HG02973 (cell line): ENCODE results near the gene RNASE8.
"Not testable (repeated sequence)": the region's sequence is repeated elsewhere in the genome, so short reads cannot be mapped to it uniquely, and the experiment has no call there.

Experiments used
- ATAC-seq: cut with Tn5 transposase; IDR thresholded peaks from one replicate; pipeline ENCODE4 v1.9.1; 2021; ENCODE audit warnings: moderate library complexity; ENCODE audit not compliant: unreplicated experiment

The RNASE8 gene

GRCh38 chr14:21029917-21030316, 27.7 kb upstream of the RNASE8 start, which contains the start of gene TPPP2:
Gene TPPP2 (plus strand): TSS chr14:21030217. CDS start chr14:21030582, 365 bp downstream.
- no peak for ATAC-seq

GRCh38 chr14:21030531-21030930, 27.1 kb upstream of the RNASE8 start:
- no peak for ATAC-seq

DNA sequence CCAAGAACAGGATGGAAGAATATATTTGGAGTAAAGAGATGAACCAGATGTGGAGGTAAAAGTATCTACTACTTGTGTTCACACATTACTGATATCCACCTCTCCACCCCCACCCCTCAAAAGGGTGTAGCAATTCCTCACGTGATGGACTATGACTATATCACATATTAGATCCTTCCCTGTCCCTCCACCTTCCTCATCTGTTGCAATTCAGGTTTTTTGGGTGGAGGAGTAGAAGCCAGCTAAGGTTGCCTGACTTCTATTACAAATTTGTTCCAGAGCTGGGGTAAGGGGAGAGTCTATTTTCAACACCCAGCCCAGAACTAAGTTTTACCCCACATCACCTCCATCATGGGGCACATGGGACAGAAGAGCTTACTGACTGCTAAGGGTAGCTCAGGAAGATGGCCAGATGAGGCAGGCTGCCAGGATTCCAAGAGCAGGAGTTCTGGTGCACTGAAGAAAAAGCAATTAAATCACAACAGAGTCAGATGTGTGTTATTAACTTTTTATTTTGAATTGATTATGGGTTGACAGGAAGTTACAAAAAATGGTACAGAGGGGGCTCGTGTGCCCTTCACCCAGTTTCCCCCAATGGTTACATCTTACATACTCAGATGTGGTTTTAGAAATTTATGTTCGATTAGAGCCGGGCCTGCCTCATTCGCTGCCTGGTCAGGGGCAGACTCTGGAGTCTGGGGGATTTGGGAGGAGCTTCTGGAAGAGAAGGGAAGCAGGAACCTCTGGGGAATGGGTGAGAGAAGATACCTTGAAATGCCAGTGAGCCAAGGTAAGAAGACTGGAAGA, 25.1 kb upstream of the RNASE8 start:
- ATAC-seq: no peak

- ATAC-seq: no peak
Measured at GRCh38 chr14:21033133-21033698, 24.4 kb upstream of the RNASE8 start.

DNA sequence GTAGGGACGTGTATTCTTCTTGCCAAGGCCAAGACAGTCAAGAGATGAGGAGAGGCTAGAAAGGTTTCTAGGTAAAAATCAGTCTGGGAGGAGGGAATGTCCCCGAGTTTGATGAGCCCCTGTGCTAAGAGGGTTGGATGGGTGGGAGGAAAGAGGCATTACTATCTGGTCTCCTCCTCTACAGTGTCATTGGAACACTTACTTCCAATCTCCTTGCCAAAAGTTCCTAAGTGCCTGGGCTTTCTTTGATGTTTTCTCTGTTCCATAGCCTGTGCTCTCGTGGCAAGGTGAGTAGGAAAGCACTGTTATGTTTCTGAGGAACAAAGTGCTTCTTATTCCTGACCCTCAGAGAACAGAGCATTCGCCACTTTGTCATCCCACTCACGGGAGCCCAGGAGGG, 22.9 kb upstream of the RNASE8 start, which contains the start of gene RNASE13:
Gene RNASE13 (minus strand): TSS at position 101 of the 400 bp plus-strand sequence. CDS start 519 bp downstream, outside the sequence.
- no peak for ATAC-seq

- ATAC-seq: no peak
Measured at GRCh38 chr14:21036751-21037150, 20.9 kb upstream of the RNASE8 start.

DNA sequence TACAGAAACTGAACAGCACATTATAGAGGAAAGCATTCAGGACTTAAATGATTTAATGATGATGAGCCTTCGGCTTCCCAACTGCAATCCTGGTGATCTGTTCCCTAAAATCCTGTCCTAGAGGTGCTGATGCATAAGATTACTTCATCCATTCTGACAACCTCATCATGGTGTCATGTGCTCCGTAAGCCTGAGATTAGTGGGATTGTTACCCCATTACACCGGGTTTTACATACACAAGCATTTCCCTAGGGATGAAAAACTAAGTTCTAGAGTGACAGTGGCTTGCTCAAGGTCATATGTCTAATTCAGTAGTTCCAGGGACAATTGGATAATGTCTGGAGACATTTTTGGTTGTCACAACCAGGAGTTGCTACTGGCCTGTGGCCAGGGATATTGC, 20.5 kb upstream of the RNASE8 start:
- no peak for ATAC-seq

DNA sequence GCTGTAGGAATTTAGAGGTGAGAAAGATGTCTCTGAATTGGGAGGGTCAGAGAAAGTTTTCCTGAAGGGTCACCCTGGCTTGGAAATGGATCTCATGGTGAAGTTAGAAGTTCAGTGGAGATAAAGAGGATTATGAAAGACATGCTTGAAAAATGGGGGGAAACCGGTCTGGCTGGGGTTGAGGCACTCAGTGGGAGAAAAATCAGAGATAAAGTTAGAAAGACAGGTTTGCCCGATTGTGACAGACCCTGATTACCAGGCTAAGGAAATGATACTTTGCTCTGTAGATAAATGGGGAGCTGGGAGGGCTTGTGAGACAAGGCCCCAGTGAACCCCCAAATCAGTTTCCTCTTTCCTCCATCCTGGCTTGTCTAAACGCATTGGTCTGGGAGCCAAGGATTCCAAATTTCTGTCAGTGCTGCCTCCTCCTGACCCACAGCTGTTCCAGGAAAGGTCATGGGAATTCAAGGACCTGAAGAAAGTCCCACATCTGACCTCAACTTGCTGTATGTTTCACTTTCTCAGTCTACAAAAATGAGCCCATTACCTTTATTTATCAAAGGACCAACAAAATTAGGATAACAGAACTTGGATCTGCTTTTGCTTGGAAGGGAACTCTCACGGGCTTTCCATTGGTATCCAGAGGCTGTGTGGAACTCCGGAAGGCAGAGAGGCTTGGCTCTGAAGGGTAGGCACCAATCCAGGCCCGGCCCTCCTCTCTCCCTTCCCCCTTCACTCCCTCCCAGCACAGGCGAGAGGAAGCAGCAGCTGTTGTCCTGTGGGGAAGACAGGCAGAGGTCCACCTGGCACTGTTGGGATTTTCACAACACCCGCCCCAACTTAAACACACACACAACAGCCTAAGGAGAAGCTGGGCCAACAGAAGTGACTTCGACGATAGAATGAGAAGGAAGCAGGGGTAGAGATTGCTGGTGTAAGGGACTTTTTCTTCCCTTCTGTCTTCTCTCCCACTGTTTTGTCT, 18.9 kb upstream of the RNASE8 start:
- no peak for ATAC-seq

GRCh38 chr14:21039585-21040369, 17.8 kb upstream of the RNASE8 start:
- no peak for ATAC-seq

DNA sequence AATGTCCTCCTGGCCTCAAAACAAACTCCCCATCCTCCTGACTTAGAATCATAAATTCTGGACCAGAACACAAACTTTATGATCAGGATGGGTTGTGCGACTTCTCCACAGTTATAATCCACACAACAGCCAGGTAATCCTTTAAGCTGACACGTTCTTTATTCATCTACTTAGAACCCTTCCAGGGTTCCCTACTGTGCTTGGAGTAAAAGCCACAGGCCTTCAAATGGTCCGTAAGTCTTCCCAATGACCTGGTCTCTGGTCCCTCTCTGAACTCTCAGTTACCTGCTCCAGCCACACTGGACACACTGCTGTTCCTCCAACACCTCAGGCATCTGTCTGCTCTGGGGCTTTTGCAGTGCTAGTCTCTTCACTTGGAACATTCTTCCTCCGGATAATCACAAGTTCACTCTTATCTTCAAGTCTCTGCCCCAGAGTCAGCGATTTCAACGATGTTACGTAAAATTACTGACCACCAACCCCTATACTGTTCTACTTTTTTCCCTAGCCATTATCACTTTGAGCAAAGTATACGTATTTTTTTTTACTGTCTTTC, 17.2 kb upstream of the RNASE8 start:
- ATAC-seq: no peak

DNA sequence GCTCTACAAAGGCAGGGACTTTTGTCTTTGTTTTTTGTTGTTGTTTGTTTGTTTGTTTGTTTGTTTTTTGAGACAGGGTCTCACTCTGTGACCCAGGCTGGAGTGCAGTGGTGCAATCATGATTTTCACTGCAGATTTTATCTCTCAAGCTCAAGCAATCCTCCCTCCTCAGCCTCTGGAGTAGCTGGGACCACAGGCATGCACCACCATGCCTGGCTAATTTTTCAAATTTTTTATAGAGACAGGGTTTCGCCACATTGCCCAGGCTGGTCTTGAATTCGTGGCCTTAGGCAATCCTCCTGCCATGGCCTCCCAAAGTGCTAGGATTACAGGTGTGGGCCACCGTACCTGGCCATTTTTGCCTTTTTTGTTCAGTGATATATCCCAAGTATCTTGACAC, 16.7 kb upstream of the RNASE8 start:
- not testable (repeated sequence) for ATAC-seq

DNA sequence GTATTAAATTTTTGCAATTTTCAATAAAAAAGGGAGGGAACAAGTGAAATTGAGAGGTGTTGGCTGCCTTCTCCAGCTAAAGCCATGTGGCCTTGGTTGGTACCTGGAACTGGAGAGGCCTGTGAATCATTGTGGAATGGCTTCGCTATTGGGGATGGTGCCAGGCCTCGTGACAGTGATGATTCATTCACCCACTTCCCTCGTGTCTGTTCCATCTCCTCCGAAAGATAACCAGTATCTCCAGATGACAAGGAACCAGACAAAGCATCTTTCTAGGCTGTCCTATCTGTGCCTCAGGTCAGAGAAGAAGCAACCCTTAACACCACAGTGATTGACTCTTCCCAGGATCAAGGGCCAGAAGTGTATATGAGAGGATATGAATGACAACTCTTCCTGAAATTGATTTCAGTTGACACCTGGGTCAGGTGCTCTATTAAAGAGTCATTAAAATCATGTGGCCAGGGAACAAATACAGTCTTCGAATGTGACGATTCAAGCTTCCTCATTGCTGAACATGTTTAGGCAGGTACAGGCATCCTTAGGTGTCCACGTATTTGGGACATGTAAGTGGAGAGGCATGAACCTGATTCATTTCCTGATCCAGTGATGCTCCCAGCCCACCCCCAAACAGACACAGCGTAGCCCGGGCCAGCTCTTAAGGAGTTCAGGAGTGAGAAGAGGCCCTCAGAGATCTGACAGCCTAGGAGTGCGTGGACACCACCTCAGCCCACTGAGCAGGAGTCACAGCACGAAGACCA, 15.8 kb upstream of the RNASE8 start, which contains the start of gene RNASE7:
Gene RNASE7 (plus strand): TSS at position 687 of the 758 bp plus-strand sequence. CDS start 631 bp downstream, outside the sequence.
- ATAC-seq: no peak

GRCh38 chr14:21042918-21043317, 14.7 kb upstream of the RNASE8 start:
- no peak for ATAC-seq

DNA sequence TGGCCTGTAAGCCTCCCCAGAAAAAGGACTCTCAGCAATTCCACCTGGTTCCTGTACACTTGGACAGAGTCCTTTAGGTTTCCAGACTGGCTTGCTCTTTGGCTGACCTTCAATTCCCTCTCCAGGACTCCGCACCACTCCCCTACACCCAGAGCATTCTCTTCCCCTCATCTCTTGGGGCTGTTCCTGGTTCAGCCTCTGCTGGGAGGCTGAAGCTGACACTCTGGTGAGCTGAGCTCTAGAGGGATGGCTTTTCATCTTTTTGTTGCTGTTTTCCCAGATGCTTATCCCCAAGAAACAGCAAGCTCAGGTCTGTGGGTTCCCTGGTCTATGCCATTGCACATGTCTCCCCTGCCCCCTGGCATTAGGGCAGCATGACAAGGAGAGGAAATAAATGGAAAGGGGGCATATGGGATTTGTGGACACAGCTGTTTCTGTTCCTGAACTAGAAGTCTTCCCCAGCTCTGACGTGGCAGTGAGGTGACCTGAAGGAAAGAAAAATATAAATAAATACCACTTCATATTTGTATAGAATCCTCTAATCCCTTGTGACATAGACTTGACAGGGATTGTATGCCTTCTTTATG, 14.1 kb upstream of the RNASE8 start:
- no peak for ATAC-seq

DNA sequence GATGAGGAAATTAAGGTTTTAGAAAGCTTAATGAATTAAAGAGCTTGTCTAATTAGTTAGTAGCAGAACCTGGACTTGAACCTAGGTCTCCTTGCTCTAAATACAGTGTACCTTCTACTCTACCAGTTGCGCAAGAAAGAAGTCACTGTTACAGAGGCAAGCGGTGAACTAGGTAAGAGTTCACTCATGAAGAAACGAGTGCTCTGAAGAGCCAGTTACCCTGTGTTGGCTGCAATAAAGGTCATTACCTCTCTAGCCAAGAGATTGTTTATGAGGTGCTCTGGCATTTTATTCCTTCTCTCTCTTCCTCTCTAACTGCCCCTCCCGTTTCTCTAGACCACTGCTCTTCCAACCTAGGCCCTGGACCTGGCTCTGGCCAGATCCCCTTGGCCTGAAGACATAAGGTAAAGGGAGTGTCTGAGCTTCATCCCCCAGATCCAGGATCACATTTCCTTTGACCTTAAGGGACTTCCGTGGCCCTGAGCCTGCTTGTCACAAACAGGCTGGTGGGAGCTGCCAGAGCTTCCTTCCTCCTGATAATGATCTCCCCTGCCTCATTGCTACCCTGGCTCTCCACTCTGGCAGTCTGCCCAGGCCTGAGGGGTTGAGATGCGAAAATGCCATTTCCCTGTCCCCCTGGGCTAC, 13.5 kb upstream of the RNASE8 start:
- no peak for ATAC-seq

- no peak for ATAC-seq
Measured at GRCh38 chr14:21047378-21047781, 10.2 kb upstream of the RNASE8 start.

- no peak for ATAC-seq
Measured at GRCh38 chr14:21048638-21049037, 9.0 kb upstream of the RNASE8 start.

GRCh38 chr14:21049271-21049673, 8.3 kb upstream of the RNASE8 start:
- no peak for ATAC-seq
